SK-N-SH (cell line): Measurements from ENCODE around the gene TUT7. TPM values are rescaled to one million over a fixed set of nuclear protein-coding genes. Genes with fewer than 3 reads are reported as not detected.
A peak's percentile ranks its signal among the peaks of the same experiment; 100 is the strongest.

ENCODE experiments used
- CTCF ChIA-PET: fragments of 300-600, 350-600 bp; formaldehyde crosslinking; extraction: SDS; loops from one replicate; lab custom pipeline; 2021; lab: Yijun Ruan, JAX
- POLR2A ChIA-PET: fragments of 350-600 bp; sonication (Branson Sonifier 250); formaldehyde crosslinking; extraction: SDS; loops from one replicate; lab custom pipeline; 2020; ENCODE audit warnings: antibody characterized with exemption, inconsistent platforms; lab: Yijun Ruan, JAX
- DNase-seq: peaks from one replicate; pipeline ENCODE4 v3.0.0; 2012
- H2AFZ ChIP-seq: fragments of 200-600 bp; sonication (generic); 2 replicates; pipeline ENCODE4 v1.8.1; 2016; ENCODE audit warnings: antibody characterized with exemption, mild to moderate bottlenecking, low read depth
- H3F3A ChIP-seq: fragments of 200-600 bp; sonication (generic); replicated peaks from 2 replicates; pipeline ENCODE3; 2016; ENCODE audit warnings: antibody characterized with exemption, mild to moderate bottlenecking; ENCODE audit not compliant: insufficient read depth
- H3K27ac ChIP-seq, 2 experiments: fragments of 200-500 bp in 1 of 2; fragments of 200-600 bp in 1 of 2; sonication (Bioruptor generic) in 1 of 2; sonication (generic), shearing (Covaris generic) in 1 of 2; 2 replicates each; pipeline versions ENCODE4 v1.5.1 to v1.6.1; 2014 to 2016; ENCODE audit warnings: low read depth in 2 of 2, inconsistent platforms in 1 of 2, low read length in 1 of 2, mild to moderate bottlenecking in 1 of 2, mixed read lengths in 1 of 2
- H3K27me3 ChIP-seq: fragments of 200-600 bp; sonication (generic), shearing (Covaris generic); 2 replicates; pipeline ENCODE4 v1.6.1; 2016; ENCODE audit warnings: mixed run types; ENCODE audit not compliant: insufficient read depth
- H3K36me3 ChIP-seq, 2 experiments: fragments of 200-500 bp in 1 of 2; fragments of 200-600 bp in 1 of 2; sonication (Bioruptor generic) in 1 of 2; sonication (generic) in 1 of 2; replicated peaks in 1 of 2; 2 replicates each; pipeline versions ENCODE3 to v1.5.1; 2014 to 2016; ENCODE audit warnings: low read length in 1 of 2, mild to moderate bottlenecking in 1 of 2; ENCODE audit not compliant: insufficient read depth in 2 of 2, control insufficient read depth in 1 of 2
- H3K4me1 ChIP-seq, 2 experiments: fragments of 200-500 bp in 1 of 2; fragments of 200-600 bp in 1 of 2; sonication (Bioruptor generic) in 1 of 2; sonication (generic), shearing (Covaris generic) in 1 of 2; 2 replicates each; pipeline versions ENCODE4 v1.5.1 to v1.6.1; 2014 to 2016; ENCODE audit warnings: low read depth in 1 of 2, low read length in 1 of 2, mixed run types in 1 of 2; ENCODE audit not compliant: insufficient read depth in 2 of 2, control insufficient read depth in 1 of 2
- H3K4me2 ChIP-seq: fragments of 200-600 bp; sonication (generic), shearing (Covaris generic); 2 replicates; pipeline ENCODE4 v1.6.1; 2017; ENCODE audit warnings: mixed run types
- H3K4me3 ChIP-seq, 2 experiments: fragments of 200-500 bp in 1 of 2; fragments of 200-600 bp in 1 of 2; sonication (Bioruptor generic) in 1 of 2; sonication (generic), shearing (Covaris generic) in 1 of 2; 2 replicates each; pipeline versions ENCODE4 v1.5.1 to v1.8.1; 2014 to 2016; ENCODE audit warnings: low read depth in 2 of 2, inconsistent platforms in 1 of 2, low read length in 1 of 2, mild to moderate bottlenecking in 1 of 2, mixed read lengths in 1 of 2, moderate library complexity in 1 of 2
- H3K79me2 ChIP-seq: fragments of 200-600 bp; sonication (generic); 2 replicates; pipeline ENCODE4 v1.8.1; 2017; ENCODE audit warnings: mild to moderate bottlenecking; ENCODE audit not compliant: insufficient read depth
- H3K9ac ChIP-seq: fragments of 200-600 bp; sonication (generic); 2 replicates; pipeline ENCODE4 v1.6.1; 2017; ENCODE audit warnings: mixed run types
- H3K9me2 ChIP-seq: fragments of 200-600 bp; sonication (generic); 2 replicates; pipeline ENCODE4 v1.6.1; 2017; ENCODE audit warnings: mixed run types
- H3K9me3 ChIP-seq: fragments of 200-600 bp; sonication (generic); 2 replicates; pipeline ENCODE4 v1.6.1; 2017; ENCODE audit warnings: mixed run types, mild to moderate bottlenecking, moderate library complexity
- H4K20me1 ChIP-seq: fragments of 200-600 bp; sonication (generic); 2 replicates; pipeline ENCODE4 v1.6.1; 2017; ENCODE audit warnings: mild to moderate bottlenecking, mixed run types; ENCODE audit not compliant: insufficient read depth
- CTCF ChIP-seq: fragments of 200-600 bp; sonication (generic); IDR thresholded peaks from 2 replicates; pipeline ENCODE4 v1.6.1; 2017; ENCODE audit warnings: antibody characterized with exemption, mild to moderate bottlenecking, moderate library complexity
- EP300 ChIP-seq, 2 experiments: IDR thresholded peaks; 2 replicates each; pipeline versions ENCODE4 v1.4.0 to v1.6.1; 2012; ENCODE audit warnings: borderline replicate concordance in 1 of 2, low read depth in 1 of 2, low read length in 1 of 2
- FOSL2 ChIP-seq: IDR thresholded peaks from 2 replicates; pipeline ENCODE4 v1.4.0; 2012; ENCODE audit warnings: low read depth, mild to moderate bottlenecking, moderate library complexity, borderline replicate concordance
- FOXM1 ChIP-seq: IDR thresholded peaks from 2 replicates; pipeline ENCODE4 v1.4.0; 2012; ENCODE audit warnings: low read depth, mild to moderate bottlenecking
- GABPA ChIP-seq: IDR thresholded peaks from 2 replicates; pipeline ENCODE4 v1.4.0; 2012; ENCODE audit warnings: low read depth, mild to moderate bottlenecking
- GATA2 ChIP-seq: sonication (generic); formaldehyde crosslinking; IDR thresholded peaks from 2 replicates; pipeline ENCODE4 v1.5.0; 2020; ENCODE audit warnings: mild to moderate bottlenecking, missing genetic modification reagents
- MXI1 ChIP-seq: IDR thresholded peaks from 2 replicates; pipeline ENCODE4 v1.6.1; 2012; ENCODE audit warnings: mild to moderate bottlenecking, low read depth, low read length, improper control_type of control experiment
- NFIC ChIP-seq: IDR thresholded peaks from 2 replicates; pipeline ENCODE4 v1.4.0; 2012; ENCODE audit warnings: borderline replicate concordance
- PBX3 ChIP-seq: IDR thresholded peaks from 2 replicates; pipeline ENCODE4; 2012
- POLR2AphosphoS5 ChIP-seq: IDR thresholded peaks from 2 replicates; pipeline ENCODE4 v1.6.1; 2012; ENCODE audit warnings: low read depth, low read length
- RCOR1 ChIP-seq: fragments of 150-350 bp; IDR thresholded peaks from 2 replicates; pipeline ENCODE4 v1.6.1; 2017; ENCODE audit warnings: antibody characterized with exemption, low read length
- REST ChIP-seq: IDR thresholded peaks from 2 replicates; pipeline ENCODE4 v1.6.1; 2012; ENCODE audit warnings: mild to moderate bottlenecking, low read depth, low read length, moderate library complexity
- TCF12 ChIP-seq: IDR thresholded peaks from 2 replicates; pipeline ENCODE4 v1.4.0; 2012
- ZBTB33 ChIP-seq: IDR thresholded peaks from 2 replicates; pipeline ENCODE4 v1.4.0; 2012; ENCODE audit warnings: low read depth, borderline replicate concordance
- WGBS: methylation state at CpG from one replicate; pipeline ENCODE4 v1.1.6; 2017; ENCODE audit warnings: low lambda C conversion rate; 5-methylcytosine and 5-hydroxymethylcytosine counted together
- polyA plus RNA-seq, 3 experiments: library from polyadenylated mRNA; depleted of rRNA; stranded (reverse); fragments of >200 nt; gene quantifications; 2 replicates each; pipeline ENCODE4 v1.2.3, GENCODE V29; 2012
- TF ChIP-seq, protein P1 (sequence below): IDR thresholded peaks from 2 replicates; pipeline ENCODE4 v1.4.0; 2012; ENCODE audit warnings: low read depth, borderline replicate concordance

The TUT7 gene
- polyA plus RNA-seq, 1 of the 3 experiments (the other 2 are of a cell fraction), result 6.7 TPM

DNA sequence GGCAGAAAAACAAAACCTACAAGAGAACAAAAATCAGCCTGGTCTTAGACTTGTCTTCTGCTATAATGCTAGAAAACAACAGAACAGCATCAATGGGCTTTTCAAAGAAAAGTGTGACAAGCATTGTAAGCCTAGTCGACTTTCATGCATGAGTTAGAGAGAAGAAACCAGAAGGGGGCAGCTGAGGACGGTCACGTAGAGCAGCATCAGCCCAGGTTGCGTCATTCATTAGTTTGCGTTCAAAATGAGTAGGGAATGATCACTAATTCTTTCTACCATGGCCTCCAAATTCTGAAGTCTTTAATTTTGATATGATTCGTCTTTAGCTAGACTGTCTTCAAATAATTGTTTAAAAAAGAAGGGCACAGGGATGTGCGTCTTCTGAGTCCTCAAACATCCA lies 67.2 kb downstream of the TUT7 start:
- DNase-seq, result peak; percentile 24
- Histone ChIP-seq H3K27ac (no peak overlapping the region), H3K9ac (no peak overlapping the region), H2AFZ (no peak overlapping the region), H3K4me2 (no peak overlapping the region), H3F3A (no peaks in the 10 kb centered on the region), H3K4me3 (no peak overlapping the region; a peak in 1 of 4 replicates), H3K79me2 (no peaks in the 10 kb centered on the region), H3K27me3 (no peaks in the 10 kb centered on the region), H4K20me1 (no peaks in the 10 kb centered on the region), H3K4me1 (peaks cover 0 to 7% of the 10 kb centered on the region in 2 experiments; a peak in 1 of 4 replicates), H3K9me2 (no peaks in the 10 kb centered on the region), H3K36me3 (peaks cover 25 to 28% of the 10 kb centered on the region in 2 experiments), H3K9me3 (no peaks in the 10 kb centered on the region)
- ChIA-PET CTCF (no interaction called here), POLR2A (no interaction called here)
- 68% methylated on average over 7 of the region's 7 CpGs for WGBS
- TF ChIP-seq FOXM1, result no peak
- peak; percentile 36; the same call in 1 of the 2 replicates for TF ChIP-seq CTCF
- TF ChIP-seq GATA2 (CRISPR knock-in tag), result no peak

DNA sequence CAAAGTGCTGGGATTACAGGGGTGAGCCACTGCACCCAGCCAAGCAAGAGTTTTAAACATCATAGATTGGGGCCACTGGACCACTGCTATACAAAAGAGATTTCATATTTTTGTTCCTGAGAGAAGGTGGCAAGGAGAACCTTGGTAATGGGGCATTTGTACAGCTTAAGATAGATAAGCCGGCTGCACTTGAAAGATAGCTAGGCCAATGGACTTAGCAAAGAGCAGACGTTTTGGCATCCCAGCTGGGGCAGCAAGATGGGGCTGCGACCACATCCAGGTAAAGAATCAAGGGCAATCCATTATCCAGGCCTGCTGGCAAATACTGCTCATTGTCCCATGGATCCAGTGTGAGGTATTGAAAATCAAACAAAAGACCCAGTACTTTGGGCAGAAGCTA lies 67.9 kb downstream of the TUT7 start:
- Histone ChIP-seq H4K20me1 (no peaks in the 10 kb centered on the region), H3K79me2 (peaks cover 6% of the 10 kb centered on the region), H3F3A (no peaks in the 10 kb centered on the region), H3K4me1 (peaks cover 0 to 7% of the 10 kb centered on the region in 2 experiments; a peak in 1 of 4 replicates), H2AFZ (no peak overlapping the region), H3K27me3 (no peaks in the 10 kb centered on the region), H3K36me3 (peaks cover 22 to 28% of the 10 kb centered on the region in 2 experiments), H3K4me2 (no peak overlapping the region), H3K4me3 (no peak overlapping the region), H3K9ac (no peak overlapping the region), H3K27ac (no peak overlapping the region), H3K9me3 (no peaks in the 10 kb centered on the region), H3K9me2 (no peaks in the 10 kb centered on the region)
- ChIA-PET POLR2A (no interaction called here), CTCF (no interaction called here)
- TF ChIP-seq REST (no peak), GATA2 (CRISPR knock-in tag) (no peak), TCF12 (no peak), NFIC (no peak), CTCF (no peak), EP300 (IDR thresholded peaks at IDR 0.05; ENCODE audit: borderline replicate concordance in 1 of 2, low read depth in 1 of 2, low read length in 1 of 2) (no peak), ZBTB33 (no peak), POLR2AphosphoS5 (no peak), GABPA (no peak), FOSL2 (no peak), RCOR1 (no peak), PBX3 (no peak), MXI1 (no peak)
- TF ChIP-seq, protein P1, sequence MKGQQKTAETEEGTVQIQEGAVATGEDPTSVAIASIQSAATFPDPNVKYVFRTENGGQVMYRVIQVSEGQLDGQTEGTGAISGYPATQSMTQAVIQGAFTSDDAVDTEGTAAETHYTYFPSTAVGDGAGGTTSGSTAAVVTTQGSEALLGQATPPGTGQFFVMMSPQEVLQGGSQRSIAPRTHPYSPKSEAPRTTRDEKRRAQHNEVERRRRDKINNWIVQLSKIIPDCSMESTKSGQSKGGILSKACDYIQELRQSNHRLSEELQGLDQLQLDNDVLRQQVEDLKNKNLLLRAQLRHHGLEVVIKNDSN, result no peak
- DNase-seq, result no peak
- 59% methylated on average over 3 of the region's 3 CpGs for WGBS
